ENCODE measurements around the gene GTPBP8. TPM values are rescaled to one million over a fixed set of nuclear protein-coding genes. Genes with fewer than 3 reads are reported as not detected.

The GTPBP8 gene
- 29.8 and 31.1 TPM in 2 replicates for total RNA-seq (2021)
- long read RNA-seq, transcript GTPBP8-203 (6 exons, 1,360 nt) = major isoform, 45 of 57 reads
- long read RNA-seq, partial matches to known transcripts = 5 of 57 reads
- long read RNA-seq, other reads (novel, unspliced or antisense) = 2 of 57 reads

DNA sequence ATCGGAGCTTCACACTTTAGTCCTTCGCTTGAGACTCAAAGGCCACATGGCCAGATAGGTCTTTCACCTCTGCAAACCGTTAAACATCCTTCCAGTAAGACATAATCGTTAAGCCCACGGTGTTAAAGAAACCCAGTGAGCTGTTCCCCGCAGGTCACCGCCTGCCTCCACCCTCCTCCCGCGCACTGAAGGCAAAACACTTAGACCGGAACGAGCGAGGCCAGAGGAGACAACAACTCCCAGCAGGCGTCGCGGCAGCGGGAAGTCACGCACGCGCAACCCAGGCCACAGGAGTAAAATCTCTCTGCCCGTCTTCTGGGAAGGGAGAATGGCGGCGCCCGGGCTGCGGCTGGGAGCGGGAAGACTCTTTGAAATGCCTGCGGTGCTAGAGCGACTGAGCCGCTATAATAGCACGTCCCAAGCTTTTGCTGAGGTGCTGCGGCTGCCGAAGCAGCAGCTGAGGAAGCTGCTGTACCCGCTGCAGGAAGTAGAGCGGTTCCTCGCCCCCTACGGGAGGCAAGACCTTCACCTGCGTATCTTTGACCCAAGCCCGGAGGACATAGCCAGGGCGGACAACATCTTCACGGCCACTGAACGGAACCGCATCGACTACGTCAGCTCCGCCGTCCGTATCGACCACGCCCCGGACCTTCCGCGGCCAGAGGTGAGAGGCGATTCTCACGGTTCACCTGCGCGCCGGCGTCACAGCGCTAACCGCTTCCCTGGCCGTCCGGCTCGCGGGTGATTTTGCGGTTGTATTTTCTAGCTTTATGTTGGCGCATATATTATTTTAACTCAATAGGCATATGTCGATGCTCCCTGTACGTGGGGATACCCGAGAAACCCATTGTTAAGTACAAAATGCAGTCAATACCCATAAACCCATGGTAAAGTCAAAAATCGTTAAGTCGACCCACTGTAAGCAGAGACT, at the start of gene GTPBP8:
Gene GTPBP8, plus strand, starts transcription at position 313 of the 931 bp plus-strand sequence. Its CDS starts 16 bp downstream, at position 329.
- Histone ChIP-seq H4K91ac (ENCODE audit: insufficient read length, low read depth, low read length) (no peak within 1 kb of the TSS), H2BK5ac (ENCODE audit: insufficient read length, low read length) (no peak within 1 kb of the TSS), H2AFZ (ENCODE audit: low read length) (peak within 1 kb of the TSS; percentile 79), H3K9me3 (ENCODE audit: control insufficient read depth, low read depth, low read length) (no peaks in the 10 kb centered on the region), H3K4me1 (ENCODE audit: insufficient read depth, low read length) (no peaks in the 10 kb centered on the region), H4K5ac (ENCODE audit: insufficient read length, low read depth, low read length) (peak within 1 kb of the TSS; percentile 14), H3K4me2 (ENCODE audit: insufficient read depth, insufficient read length, low read length) (peak within 1 kb of the TSS; percentile 74), H3K56ac (ENCODE audit: insufficient read length, low read depth, low read length) (peak within 1 kb of the TSS; percentile 10), H3K79me2 (ENCODE audit: insufficient read depth, low read length) (no peaks in the 10 kb centered on the region), H2AK5ac (ENCODE audit: insufficient read length, low read length) (no peak within 1 kb of the TSS), H3K27ac (ENCODE audit: insufficient read length, low read depth, low read length) (peak within 1 kb of the TSS; percentile 91), H4K20me1 (ENCODE audit: control insufficient read depth, insufficient read depth, insufficient read length) (no peaks in the 10 kb centered on the region), H3K23ac (ENCODE audit: insufficient read length, low read depth, low read length) (no peak within 1 kb of the TSS), H3K27me3 (ENCODE audit: insufficient read depth, low read length) (no peaks in the 10 kb centered on the region), H3K14ac (ENCODE audit: insufficient read depth, low read length) (peak within 1 kb of the TSS; percentile 99), H3K18ac (ENCODE audit: insufficient read length, low read depth, low read length) (peak within 1 kb of the TSS; percentile 96), H3T11ph (ENCODE audit: low read length) (no peak within 1 kb of the TSS), H3K79me1 (ENCODE audit: insufficient read depth, low read depth, low read length, poor library complexity, severe bottlenecking) (no peaks in the 10 kb centered on the region), H4K8ac (replicated peaks; ENCODE audit: insufficient read length, low read depth, low read length) (no peak within 1 kb of the TSS), H3K9ac (ENCODE audit: extremely low read depth, insufficient read length, low read length) (peak within 1 kb of the TSS; percentile 95), H3K23me2 (ENCODE audit: insufficient read length, low read depth, low read length, poor library complexity, severe bottlenecking) (peaks cover 7% of the 10 kb centered on the region), H2BK20ac (ENCODE audit: low read depth, low read length, poor library complexity, severe bottlenecking) (no peak within 1 kb of the TSS), H2BK120ac (ENCODE audit: low read depth, low read length, poor library complexity, severe bottlenecking) (no peak within 1 kb of the TSS), H2BK15ac (ENCODE audit: low read depth, low read length) (no peak within 1 kb of the TSS), H2BK12ac (ENCODE audit: insufficient read length, low read depth, low read length) (no peak within 1 kb of the TSS), H3K4ac (ENCODE audit: low read depth, low read length) (no peak within 1 kb of the TSS)
- peaks cover 4% of the 10 kb centered on the region for H3K27me3 Mint-ChIP-seq (ENCODE audit: low read depth)
- peak within 1 kb of the TSS; percentile 75 to 87 for H3K4me3 Mint-ChIP-seq
- no CpG with 5 or more reads among the region's 70 CpGs for whole genome bisulfite sequencing (ENCODE audit: extremely low coverage, insufficient read length, low lambda C conversion rate)
- peak; percentile 92 for DNase-seq
- TF ChIP-seq, protein P1, sequence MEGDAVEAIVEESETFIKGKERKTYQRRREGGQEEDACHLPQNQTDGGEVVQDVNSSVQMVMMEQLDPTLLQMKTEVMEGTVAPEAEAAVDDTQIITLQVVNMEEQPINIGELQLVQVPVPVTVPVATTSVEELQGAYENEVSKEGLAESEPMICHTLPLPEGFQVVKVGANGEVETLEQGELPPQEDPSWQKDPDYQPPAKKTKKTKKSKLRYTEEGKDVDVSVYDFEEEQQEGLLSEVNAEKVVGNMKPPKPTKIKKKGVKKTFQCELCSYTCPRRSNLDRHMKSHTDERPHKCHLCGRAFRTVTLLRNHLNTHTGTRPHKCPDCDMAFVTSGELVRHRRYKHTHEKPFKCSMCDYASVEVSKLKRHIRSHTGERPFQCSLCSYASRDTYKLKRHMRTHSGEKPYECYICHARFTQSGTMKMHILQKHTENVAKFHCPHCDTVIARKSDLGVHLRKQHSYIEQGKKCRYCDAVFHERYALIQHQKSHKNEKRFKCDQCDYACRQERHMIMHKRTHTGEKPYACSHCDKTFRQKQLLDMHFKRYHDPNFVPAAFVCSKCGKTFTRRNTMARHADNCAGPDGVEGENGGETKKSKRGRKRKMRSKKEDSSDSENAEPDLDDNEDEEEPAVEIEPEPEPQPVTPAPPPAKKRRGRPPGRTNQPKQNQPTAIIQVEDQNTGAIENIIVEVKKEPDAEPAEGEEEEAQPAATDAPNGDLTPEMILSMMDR (conservative IDR thresholded peaks at IDR 0.05) = no peak
- H3K36me3 Mint-ChIP-seq (ENCODE audit: insufficient read depth in 1 of 3, low read depth in 3 of 3) = peaks cover 0 to 8% (median 4%) of the 10 kb centered on the region in 3 experiments; a peak in 3 of 7 replicates
- H3K27ac Mint-ChIP-seq = peak within 1 kb of the TSS; percentile 97 to 99 (median 99)
- H3K9me3 Mint-ChIP-seq = no peaks in the 10 kb centered on the region
- H3K4me1 Mint-ChIP-seq = peaks cover 20 to 22% of the 10 kb centered on the region in 2 experiments

All from H9 (cell line).